HepG2 (cell line): ENCODE measurements around the gene PC. TPM values are rescaled to one million over a fixed set of nuclear protein-coding genes. Genes with fewer than 3 reads are reported as not detected.

Source experiments
- BRD4 ChIP-seq: sonication (generic); formaldehyde crosslinking; IDR thresholded peaks from 2 replicates; pipeline ENCODE4 v1.4.0; 2020; ENCODE audit warnings: missing genetic modification reagents
- DZIP1 ChIP-seq: sonication (generic); formaldehyde crosslinking; IDR thresholded peaks from 2 replicates; pipeline ENCODE4 v1.5.0; 2020; ENCODE audit warnings: mild to moderate bottlenecking, missing genetic modification reagents
- HMGXB4 ChIP-seq, 2 experiments: sonication (generic) in 1 of 2; formaldehyde crosslinking in 1 of 2; IDR thresholded peaks; 2 replicates each; pipeline versions ENCODE4 v1.4.0 to v1.6.1; 2018 to 2020; ENCODE audit warnings: missing genetic modification reagents in 2 of 2, borderline replicate concordance in 1 of 2, low read depth in 1 of 2, mild to moderate bottlenecking in 1 of 2, missing biosample characterization in 1 of 2
- HNF1B ChIP-seq: sonication (generic); formaldehyde crosslinking; IDR thresholded peaks from 2 replicates; pipeline ENCODE4 v1.5.1; 2020; ENCODE audit warnings: mild to moderate bottlenecking, moderate library complexity, missing genetic modification reagents
- KLF16 ChIP-seq, 2 experiments: sonication (generic) in 1 of 2; formaldehyde crosslinking in 1 of 2; IDR thresholded peaks; 2 replicates each; pipeline versions ENCODE4 v1.6.1 to v1.8.0; 2016 to 2023; ENCODE audit warnings: missing genetic modification reagents in 2 of 2, missing compliant biosample characterization in 1 of 2
- ZFP37 ChIP-seq: sonication (generic); formaldehyde crosslinking; IDR thresholded peaks from 2 replicates; pipeline ENCODE4 v1.4.0; 2020; ENCODE audit warnings: missing genetic modification reagents, borderline replicate concordance
- ZNF326 ChIP-seq: sonication (generic); formaldehyde crosslinking; IDR thresholded peaks from 2 replicates; pipeline ENCODE4 v1.4.0; 2020; ENCODE audit warnings: missing genetic modification reagents, borderline replicate concordance
- ZNF550 ChIP-seq: sonication (generic); formaldehyde crosslinking; IDR thresholded peaks from 2 replicates; pipeline ENCODE4 v1.4.0; 2020; ENCODE audit warnings: mild to moderate bottlenecking, missing genetic modification reagents, borderline replicate concordance
- polyA plus RNA-seq, 8 experiments: library from polyadenylated mRNA; depleted of rRNA in 3 of 8; stranded (reverse) in 7 of 8; unstranded in 1 of 8; fragments of >200 nt; fragmentation: Illumina TruSeq in 4 of 8; extraction: Trizol in 4 of 8; gene quantifications; 2 replicates each; pipeline versions ENCODE4 v1.2.1 to v1.2.3, GENCODE V29; 2011 to 2016; ENCODE audit warnings: low read depth in 4 of 8, missing spikeins in 1 of 8, mixed read lengths in 1 of 8; ENCODE audit not compliant: insufficient read depth in 1 of 8
- total RNA-seq, 5 experiments: library from RNA; depleted of rRNA; stranded (reverse); fragments of >200 nt; fragmentation: Illumina TruSeq; extraction: Trizol; gene quantifications; 2 replicates each; pipeline ENCODE4 v1.2.3, GENCODE V29; 2016; ENCODE audit warnings: low read depth in 1 of 5

Gene PC
- total and polyA plus RNA-seq, 2 of the 13 experiments (the other 11 are each of a cell fraction or from before 2014, with no cell fraction given): 29.0 to 39.0 TPM

GRCh38 chr11:66864172-66864901, 93.8 kb downstream of the PC start (continued):
- TF ChIP-seq HNF1B (CRISPR knock-in tag) (no peak), ZNF550 (CRISPR knock-in tag) (no peak), HMGXB4 (CRISPR knock-in tag; IDR thresholded peaks at IDR 0.05; ENCODE audit: borderline replicate concordance in 1 of 2, low read depth in 1 of 2) (no peak), BRD4 (CRISPR knock-in tag) (no peak), KLF16 (CRISPR knock-in tag; IDR thresholded peaks at IDR 0.05) (no peak), ZFP37 (CRISPR knock-in tag) (no peak), ZNF326 (CRISPR knock-in tag) (no peak), DZIP1 (CRISPR knock-in tag) (no peak)
- TF ChIP-seq, all 625 proteins: peak for 0
